GM18511 (cell line): ENCODE results near the gene CHN2.

ENCODE experiments used
- ATAC-seq: cut with Tn5 transposase; IDR thresholded peaks from one replicate; pipeline ENCODE4 v1.9.1; 2021; ENCODE audit warnings: mild to moderate bottlenecking, moderate library complexity; ENCODE audit not compliant: unreplicated experiment

CHN2 gene

GRCh38 chr7:29217113-29217512 lies 22.5 kb downstream of the CHN2 start:
- no peak for ATAC-seq

- ATAC-seq = no peak
Measured at GRCh38 chr7:29224726-29225125, 30.2 kb downstream of the CHN2 start.

DNA sequence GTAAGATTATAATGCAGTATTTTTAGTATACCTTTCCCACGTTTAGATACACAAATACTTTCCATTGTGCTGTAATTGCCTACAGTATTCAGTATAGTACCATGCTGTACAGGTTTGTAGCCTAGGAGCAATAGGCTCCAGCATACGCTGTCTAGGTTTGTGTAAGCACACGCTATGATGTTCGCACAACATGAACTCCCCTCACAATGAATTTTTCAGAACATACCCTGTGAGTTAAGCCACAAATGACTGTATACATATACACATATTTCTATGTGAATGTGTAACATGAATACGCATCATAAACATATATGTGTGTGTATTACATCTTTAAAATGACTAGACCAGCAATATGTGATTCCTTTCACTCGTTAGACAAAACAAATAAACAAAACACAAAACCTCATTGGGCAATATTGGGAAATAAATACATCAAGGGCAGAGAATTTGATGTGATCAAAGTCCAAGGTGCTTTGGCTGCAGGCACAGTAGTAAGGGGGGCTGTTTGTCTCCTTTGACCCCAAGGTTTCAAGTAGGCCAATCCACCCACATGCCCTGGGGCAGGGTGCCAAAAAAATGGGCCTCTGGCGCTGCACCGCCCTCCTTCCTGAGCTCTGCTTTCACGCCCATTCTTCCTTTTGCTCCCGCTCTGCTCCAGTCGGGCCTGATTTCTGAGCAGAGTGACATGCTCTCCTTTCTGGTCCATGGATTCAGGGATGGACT lies 33.9 kb downstream of the CHN2 start:
- no peak for ATAC-seq

- ATAC-seq = no peak
Measured at GRCh38 chr7:29229066-29229465, 34.5 kb downstream of the CHN2 start.

DNA sequence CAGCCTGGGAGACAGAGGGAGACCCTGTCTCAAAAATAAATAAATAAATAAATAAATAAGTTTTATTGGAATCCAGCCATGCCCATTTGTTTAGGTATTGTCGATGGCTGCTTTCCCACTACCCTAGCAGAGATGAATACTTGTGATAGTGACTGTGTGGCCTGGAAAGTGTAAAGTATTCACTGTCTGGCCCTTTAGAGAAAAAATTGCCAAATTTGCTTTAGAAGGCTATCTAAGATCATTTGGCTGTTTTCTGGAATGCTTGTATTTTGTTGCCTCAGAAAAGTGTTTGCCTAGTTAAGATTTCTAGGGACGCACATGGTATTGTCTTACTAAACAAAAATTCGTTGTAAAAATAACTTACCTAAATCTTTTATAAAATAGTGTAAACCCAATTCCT lies 35.4 kb downstream of the CHN2 start:
- ATAC-seq = no peak

GRCh38 chr7:29230871-29231345 lies 36.3 kb downstream of the CHN2 start:
- ATAC-seq = no peak

DNA sequence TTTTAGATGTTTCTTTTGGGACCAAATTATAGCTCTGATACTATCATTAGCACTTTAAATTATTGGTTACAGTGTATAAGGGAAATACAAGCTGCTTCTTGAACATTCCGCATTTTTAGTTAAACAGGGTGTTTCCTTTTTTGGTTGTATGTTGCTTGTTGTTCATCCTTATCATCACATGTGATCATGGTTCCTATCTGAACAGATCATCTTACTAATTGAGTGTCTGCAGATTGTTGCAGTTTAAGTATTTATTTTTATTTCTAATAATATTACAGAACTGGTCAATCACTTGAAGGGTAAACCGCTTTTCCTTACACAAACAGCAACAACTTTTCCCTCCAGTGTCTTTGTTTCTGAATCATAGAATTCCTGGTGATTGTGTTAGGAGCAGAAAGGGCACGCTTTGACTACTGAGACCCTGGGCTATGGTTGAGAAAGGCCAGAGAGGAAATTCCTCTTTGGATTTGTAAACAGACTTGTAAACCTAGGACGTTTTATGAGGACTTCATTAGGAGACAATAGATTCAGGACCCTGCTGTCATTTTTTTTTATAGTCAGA lies 37.2 kb downstream of the CHN2 start:
- ATAC-seq = no peak

GRCh38 chr7:29234438-29234837 lies 39.9 kb downstream of the CHN2 start:
- ATAC-seq = no peak

- ATAC-seq = no peak
Measured at GRCh38 chr7:29236071-29236580, 41.6 kb downstream of the CHN2 start.

GRCh38 chr7:29236649-29237048 lies 42.1 kb downstream of the CHN2 start:
- no peak for ATAC-seq

GRCh38 chr7:29237489-29237888 lies 42.9 kb downstream of the CHN2 start:
- ATAC-seq = no peak

DNA sequence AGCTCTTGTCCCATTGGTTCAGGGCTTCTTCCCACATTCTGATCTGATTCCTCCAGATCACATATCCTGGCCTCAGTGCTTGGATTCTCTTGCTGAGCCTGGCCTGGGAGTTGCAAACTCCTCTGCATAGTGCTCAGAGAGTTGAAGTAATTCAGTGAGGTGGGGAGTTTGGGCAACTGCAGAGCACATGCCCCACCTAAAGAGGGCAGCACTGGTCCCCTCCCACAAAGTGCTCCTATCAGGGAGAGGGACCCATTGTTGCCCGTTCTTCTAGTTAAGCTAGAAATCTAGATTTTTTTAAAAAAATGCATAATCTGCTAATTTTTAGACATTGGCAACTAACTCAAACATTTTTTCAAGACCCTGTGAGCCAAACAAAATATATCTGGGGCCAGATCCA lies 45.1 kb downstream of the CHN2 start:
- ATAC-seq = no peak

- ATAC-seq = no peak
Measured at GRCh38 chr7:29242265-29242664, 47.7 kb downstream of the CHN2 start.

- ATAC-seq = no peak
Measured at GRCh38 chr7:29243910-29244655, 49.5 kb downstream of the CHN2 start.

GRCh38 chr7:29247224-29247962 lies 52.8 kb downstream of the CHN2 start:
- no peak for ATAC-seq

- ATAC-seq = no peak
Measured at GRCh38 chr7:29247963-29248236, 53.3 kb downstream of the CHN2 start.

GRCh38 chr7:29248713-29249382 lies 54.3 kb downstream of the CHN2 start:
- ATAC-seq = no peak

DNA sequence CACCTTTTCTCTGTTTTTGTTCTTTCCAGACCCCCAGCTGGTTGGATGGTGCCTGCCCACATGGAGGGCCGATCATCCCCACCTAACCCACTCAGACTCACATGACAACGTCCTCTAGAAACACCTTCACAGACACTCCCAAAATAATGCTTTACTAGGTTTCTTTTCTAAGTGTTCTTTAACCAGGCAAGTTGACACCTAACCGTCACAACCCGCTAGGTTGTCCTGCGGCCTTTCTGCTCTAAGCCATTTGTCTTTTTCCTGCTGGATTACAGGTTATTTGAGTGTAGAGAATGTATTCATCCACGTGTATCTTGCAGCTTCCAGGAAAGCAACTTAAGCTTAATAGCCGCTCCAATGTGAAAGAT lies 54.8 kb downstream of the CHN2 start:
- ATAC-seq = no peak

- ATAC-seq = no peak
Measured at GRCh38 chr7:29249860-29250259, 55.3 kb downstream of the CHN2 start.

GRCh38 chr7:29253225-29253624 lies 58.6 kb downstream of the CHN2 start:
- no peak for ATAC-seq

GRCh38 chr7:29254591-29254990 lies 60.0 kb downstream of the CHN2 start:
- no peak for ATAC-seq
